ENCODE results near the gene SOST. TPM values are rescaled to one million over a fixed set of nuclear protein-coding genes. Genes with fewer than 3 reads are reported as not detected.

The SOST gene
- total and polyA plus RNA-seq, 8 donors = not detected

DNA sequence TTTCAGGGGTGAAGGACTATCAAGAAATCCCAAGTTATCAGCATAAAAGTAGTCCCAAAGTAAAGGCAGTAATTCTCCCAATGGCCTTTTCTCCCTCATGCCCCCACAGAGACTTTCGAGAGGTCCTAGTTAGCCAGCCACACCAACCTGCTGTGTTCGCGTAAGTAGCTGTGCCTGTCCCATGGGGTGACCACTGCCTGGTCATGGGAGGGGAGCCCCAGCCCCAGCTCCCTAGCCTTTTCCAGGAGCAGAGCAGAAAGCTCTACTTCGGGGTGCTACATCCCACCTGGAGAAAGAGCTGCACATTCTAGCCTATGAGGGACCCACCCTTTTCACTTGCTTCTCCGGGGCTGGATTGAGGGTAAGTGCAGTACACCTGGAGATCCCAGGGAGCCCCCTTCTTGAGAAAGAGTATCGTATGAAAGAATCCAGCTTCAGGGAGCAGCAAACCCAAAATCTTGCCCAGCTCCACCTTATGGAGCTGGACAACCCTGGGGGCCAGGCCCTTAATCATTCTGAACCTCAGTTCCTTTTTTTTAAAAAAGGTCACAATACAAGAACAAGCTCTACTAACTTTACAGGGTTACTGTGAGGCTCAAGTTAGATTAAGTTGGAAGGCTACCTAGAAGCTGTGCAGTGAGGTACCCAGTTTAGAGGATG, 8.6 kb upstream of the SOST start:
- no peak for FAIRE-seq

DNA sequence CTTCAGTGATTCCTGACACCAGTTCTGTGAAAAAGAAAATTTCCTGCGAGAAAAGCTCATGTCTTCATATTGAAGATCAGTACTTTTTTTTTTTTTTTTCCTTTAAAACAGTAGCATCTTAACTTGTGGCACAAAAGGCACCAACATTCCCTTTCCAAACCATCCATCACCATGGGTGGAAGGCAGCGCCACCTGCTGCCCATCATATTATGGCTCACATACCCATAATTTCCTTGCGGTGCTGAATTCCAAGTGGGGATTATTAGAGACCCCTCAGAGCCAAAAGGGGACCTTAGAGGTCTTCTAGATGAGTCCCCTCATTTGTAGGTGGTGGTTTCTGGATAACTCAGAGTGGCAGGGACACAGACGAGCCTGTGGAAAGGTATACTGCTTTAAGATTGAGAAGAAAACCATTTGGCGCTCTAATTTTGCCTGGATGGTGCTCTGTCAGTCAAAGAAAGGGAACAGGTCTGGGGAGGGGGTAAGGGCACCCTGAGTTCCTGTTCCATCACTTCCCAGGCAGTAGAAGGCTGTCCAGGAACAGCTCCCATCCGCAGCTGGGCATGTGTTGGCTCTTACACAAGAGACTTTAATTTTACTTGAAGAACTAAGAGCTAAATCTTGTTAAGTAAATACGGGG, 7.9 kb upstream of the SOST start:
- H3K4me3 ChIP-seq = no peak overlapping the region
- TF ChIP-seq, protein P1, sequence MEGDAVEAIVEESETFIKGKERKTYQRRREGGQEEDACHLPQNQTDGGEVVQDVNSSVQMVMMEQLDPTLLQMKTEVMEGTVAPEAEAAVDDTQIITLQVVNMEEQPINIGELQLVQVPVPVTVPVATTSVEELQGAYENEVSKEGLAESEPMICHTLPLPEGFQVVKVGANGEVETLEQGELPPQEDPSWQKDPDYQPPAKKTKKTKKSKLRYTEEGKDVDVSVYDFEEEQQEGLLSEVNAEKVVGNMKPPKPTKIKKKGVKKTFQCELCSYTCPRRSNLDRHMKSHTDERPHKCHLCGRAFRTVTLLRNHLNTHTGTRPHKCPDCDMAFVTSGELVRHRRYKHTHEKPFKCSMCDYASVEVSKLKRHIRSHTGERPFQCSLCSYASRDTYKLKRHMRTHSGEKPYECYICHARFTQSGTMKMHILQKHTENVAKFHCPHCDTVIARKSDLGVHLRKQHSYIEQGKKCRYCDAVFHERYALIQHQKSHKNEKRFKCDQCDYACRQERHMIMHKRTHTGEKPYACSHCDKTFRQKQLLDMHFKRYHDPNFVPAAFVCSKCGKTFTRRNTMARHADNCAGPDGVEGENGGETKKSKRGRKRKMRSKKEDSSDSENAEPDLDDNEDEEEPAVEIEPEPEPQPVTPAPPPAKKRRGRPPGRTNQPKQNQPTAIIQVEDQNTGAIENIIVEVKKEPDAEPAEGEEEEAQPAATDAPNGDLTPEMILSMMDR (IDR thresholded peaks at IDR 0.05) = peak in 3 of 4 donors; percentile 59 to 68 (median 60)
- WGBS, 2 donors = 56 to 64% methylated on average over 7 of the region's 7 CpGs
- FAIRE-seq = no peak
- no peaks in the 10 kb centered on the region for H3K9me3 ChIP-seq
- H3K27ac ChIP-seq = no peak overlapping the region
- intact Hi-C loops (cut with DNase I) = no loop called here
- DNase-seq = peak in 3 of 6 donors; percentile 35 to 78 (median 63)
- peaks cover 0 to under 1% (median 0%) of the 10 kb centered on the region in 3 donors for H3K4me1 ChIP-seq
- peak in 3 of 4 donors; percentile 33 to 74 (median 59) for ATAC-seq
- no peaks in the 10 kb centered on the region for H3K27me3 ChIP-seq
- peaks cover 0 to 29% (median 7%) of the 10 kb centered on the region in 3 donors for H3K36me3 ChIP-seq

More for the DNA sequence above, 8.6 kb upstream of the SOST start:
- H3K27ac ChIP-seq = no peak overlapping the region
- peaks cover 0 to 29% (median 7%) of the 10 kb centered on the region in 3 donors for H3K36me3 ChIP-seq
- no peak overlapping the region for H3K4me3 ChIP-seq
- no peaks in the 10 kb centered on the region for H3K9me3 ChIP-seq
- TF ChIP-seq, protein P1 (IDR thresholded peaks at IDR 0.05) = no peak
- ATAC-seq (no peak), DNase-seq (no peak)
- intact Hi-C loops (cut with DNase I) = no loop called here
- H3K4me1 ChIP-seq = peaks cover 2 to 7% (median 2%) of the 10 kb centered on the region in 3 donors
- 84 to 88% methylated on average over 6 of the region's 6 CpGs for WGBS, 2 donors
- no peaks in the 10 kb centered on the region for H3K27me3 ChIP-seq

DNA sequence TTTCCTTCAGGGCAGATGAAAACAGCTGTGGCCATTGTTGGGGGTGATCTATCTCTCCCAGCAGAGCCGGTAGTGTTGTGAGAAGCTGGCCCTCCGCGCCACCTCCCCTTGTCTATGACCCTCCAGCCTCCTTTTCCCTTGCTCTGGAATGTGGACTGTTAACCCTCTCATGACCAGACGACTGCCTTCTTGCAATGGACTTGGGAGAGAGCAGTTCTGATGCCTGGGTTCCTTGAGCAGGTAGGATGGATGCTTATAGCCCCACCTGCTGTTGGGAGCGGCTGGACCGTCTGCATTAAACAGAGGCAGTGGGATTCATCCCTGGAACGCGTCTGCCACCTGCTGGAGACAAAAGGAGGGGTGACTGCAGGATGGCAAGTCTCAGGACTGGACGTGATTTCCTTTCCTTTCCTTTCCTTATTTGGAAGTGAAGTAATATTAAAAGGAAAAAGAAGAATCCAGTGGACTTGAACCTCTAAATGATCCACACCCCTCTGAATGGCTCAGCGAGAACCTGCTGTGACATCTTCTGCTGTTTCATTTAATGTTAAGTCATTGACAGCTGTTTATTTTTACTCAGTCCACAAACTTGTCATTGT, 1.8 kb upstream of the SOST start:
- intact Hi-C loops (cut with DNase I) = no loop called here
- FAIRE-seq = peak; percentile 89

DNA sequence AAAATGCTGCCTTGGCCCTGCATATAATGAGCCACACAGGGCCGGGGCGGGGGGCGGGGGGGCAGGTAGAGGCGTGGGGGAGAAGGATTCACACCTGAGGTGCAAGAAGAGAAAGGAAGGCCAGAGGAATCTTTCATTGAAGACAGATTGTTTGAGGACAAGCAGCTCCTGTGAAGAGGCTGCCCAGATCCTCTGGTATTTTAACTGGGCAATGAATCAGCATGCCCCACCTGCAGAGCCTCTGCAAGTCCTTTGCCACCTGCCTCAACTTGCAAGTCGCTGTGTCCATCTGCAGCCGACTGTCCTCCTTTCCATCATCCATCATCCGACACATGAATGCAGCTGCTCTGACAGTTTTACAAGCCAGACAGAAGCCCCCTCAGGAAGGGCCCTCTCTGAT, 1.2 kb upstream of the SOST start:
- no peaks in the 10 kb centered on the region for H3K9me3 ChIP-seq
- FAIRE-seq = no peak
- H3K27me3 ChIP-seq = peaks cover 0 to 7% (median 0%) of the 10 kb centered on the region in 4 donors
- no peak for ATAC-seq
- no peak overlapping the region for H3K4me3 ChIP-seq
- H3K27ac ChIP-seq = no peak overlapping the region
- H3K4me1 ChIP-seq = no peaks in the 10 kb centered on the region
- WGBS, 2 donors = 46 to 58% methylated on average over 7 of the region's 7 CpGs
- no peaks in the 10 kb centered on the region for H3K36me3 ChIP-seq
- no peak for DNase-seq
- TF ChIP-seq, protein P1 (IDR thresholded peaks at IDR 0.05) = no peak
- intact Hi-C loops (cut with DNase I) = loop anchor here (2.0 to 10.0 kb wide), 3 partner anchors 63 to 195 kb away; no protein-coding TSS in a partner anchor

More for the DNA sequence above, 1.8 kb upstream of the SOST start:
- TF ChIP-seq, protein P1 (IDR thresholded peaks at IDR 0.05) = peak; percentile 93 to 98 (median 94)
- H3K4me1 ChIP-seq = no peaks in the 10 kb centered on the region
- DNase-seq (peak; percentile 86 to 97 (median 94)), ATAC-seq (peak; percentile 96 to 100 (median 98))
- no peak overlapping the region for H3K27ac ChIP-seq
- H3K9me3 ChIP-seq = no peaks in the 10 kb centered on the region
- WGBS, 2 donors = 4 to 6% methylated on average over 10 of the region's 10 CpGs
- peaks cover 0 to 7% (median 0%) of the 10 kb centered on the region in 4 donors for H3K27me3 ChIP-seq
- no peak overlapping the region for H3K4me3 ChIP-seq
- H3K36me3 ChIP-seq = peaks cover 0 to 2% (median 0%) of the 10 kb centered on the region in 3 donors
